Activated B cell treated with CpG ODN at 0.5 μM for 24 hours (primary cell): ENCODE measurements around the gene TNNC1. TPM values are rescaled to one million over a fixed set of nuclear protein-coding genes. Genes with fewer than 3 reads are reported as not detected.
A peak's percentile ranks its signal among the peaks of the same experiment; 100 is the strongest.

Experiments
- ATAC-seq: fragments of 200-7000 bp; cut with Tn5 transposase; one replicate; pipeline ENCODE4 v1.10.0; 2021; ENCODE audit warnings: low read depth, mild to moderate bottlenecking, moderate library complexity
- CTCF ChIA-PET: fragments of 350-600 bp; sonication (Branson Sonifier 250); formaldehyde crosslinking; loops from one replicate; lab custom pipeline; 2021; ENCODE audit warnings: antibody characterized with exemption; lab: Charles Lee
- POLR2A ChIA-PET: fragments of 350-600 bp; sonication (Branson Sonifier 250); formaldehyde crosslinking; loops from one replicate; lab custom pipeline; 2021; ENCODE audit warnings: antibody characterized with exemption; lab: Charles Lee
- DNase-seq: peaks from one replicate; pipeline ENCODE4 v3.0.0; 2022
- H3K27ac Mint-ChIP-seq: one replicate; pipeline ENCODE4 v1.8.0; 2020; ENCODE audit warnings: mixed read lengths
- H3K27me3 Mint-ChIP-seq: one replicate; pipeline ENCODE4 v1.8.0; 2021; ENCODE audit warnings: mixed read lengths
- H3K36me3 Mint-ChIP-seq: one replicate; pipeline ENCODE4 v1.8.0; 2021; ENCODE audit warnings: low read depth, mixed read lengths
- H3K4me1 Mint-ChIP-seq: one replicate; pipeline ENCODE4 v1.8.0; 2021; ENCODE audit warnings: mixed read lengths
- H3K4me3 Mint-ChIP-seq: one replicate; pipeline ENCODE4 v1.8.0; 2020; ENCODE audit warnings: mild to moderate bottlenecking, mixed read lengths
- H3K9me3 Mint-ChIP-seq: one replicate; pipeline ENCODE4 v1.8.0; 2020; ENCODE audit warnings: mixed read lengths
- intact Hi-C: fragments of 100-400 bp; cut with micrococcal nuclease; formaldehyde crosslinking; loops from one replicate; pipeline ENCODE4 v1.15.1; 2024
- total RNA-seq: library from RNA; stranded (reverse); gene quantifications from 2 replicates; pipeline ENCODE4 v1.2.3, GENCODE V29; 2022
- TF ChIP-seq, protein P1 (sequence below): fragments of 200-600 bp; IDR thresholded peaks from one replicate; pipeline ENCODE4 v1.8.0; 2022; ENCODE audit warnings: antibody characterized with exemption, mild to moderate bottlenecking

TNNC1 gene
- total RNA-seq, 1 donor from 2014 or later = not detected

DNA sequence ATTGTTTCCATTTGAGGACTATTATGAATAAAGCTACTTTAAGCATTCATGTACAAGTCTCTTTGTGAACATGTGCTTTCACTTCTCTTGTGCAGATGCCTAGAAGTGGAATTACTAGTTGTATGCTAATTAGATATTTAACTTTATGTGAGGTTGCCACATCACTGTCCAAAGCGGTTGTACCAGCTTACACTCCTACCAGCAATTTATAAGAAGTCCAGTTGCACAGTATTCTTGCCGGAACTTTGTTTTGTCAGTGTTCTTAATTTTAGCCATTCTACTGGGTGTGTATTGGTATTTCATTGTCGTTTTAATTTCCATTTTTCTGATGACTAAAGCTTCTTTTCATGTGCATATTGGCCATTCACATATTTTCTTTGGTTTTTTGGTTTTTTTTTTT, 38.0 kb downstream of the TNNC1 start:
- intact Hi-C loops = no loop called here
- Mint-ChIP-seq H3K36me3 (peaks cover 13% of the 10 kb centered on the region), H3K9me3 (no peaks in the 10 kb centered on the region), H3K27ac (no peak overlapping the region), H3K4me3 (no peak overlapping the region), H3K27me3 (no peaks in the 10 kb centered on the region), H3K4me1 (peaks cover 18% of the 10 kb centered on the region)
- ATAC-seq = no peak
- POLR2A ChIA-PET = no interaction called here
- no peak for DNase-seq
- TF ChIP-seq, protein P1, sequence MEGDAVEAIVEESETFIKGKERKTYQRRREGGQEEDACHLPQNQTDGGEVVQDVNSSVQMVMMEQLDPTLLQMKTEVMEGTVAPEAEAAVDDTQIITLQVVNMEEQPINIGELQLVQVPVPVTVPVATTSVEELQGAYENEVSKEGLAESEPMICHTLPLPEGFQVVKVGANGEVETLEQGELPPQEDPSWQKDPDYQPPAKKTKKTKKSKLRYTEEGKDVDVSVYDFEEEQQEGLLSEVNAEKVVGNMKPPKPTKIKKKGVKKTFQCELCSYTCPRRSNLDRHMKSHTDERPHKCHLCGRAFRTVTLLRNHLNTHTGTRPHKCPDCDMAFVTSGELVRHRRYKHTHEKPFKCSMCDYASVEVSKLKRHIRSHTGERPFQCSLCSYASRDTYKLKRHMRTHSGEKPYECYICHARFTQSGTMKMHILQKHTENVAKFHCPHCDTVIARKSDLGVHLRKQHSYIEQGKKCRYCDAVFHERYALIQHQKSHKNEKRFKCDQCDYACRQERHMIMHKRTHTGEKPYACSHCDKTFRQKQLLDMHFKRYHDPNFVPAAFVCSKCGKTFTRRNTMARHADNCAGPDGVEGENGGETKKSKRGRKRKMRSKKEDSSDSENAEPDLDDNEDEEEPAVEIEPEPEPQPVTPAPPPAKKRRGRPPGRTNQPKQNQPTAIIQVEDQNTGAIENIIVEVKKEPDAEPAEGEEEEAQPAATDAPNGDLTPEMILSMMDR = no peak
- CTCF ChIA-PET = no interaction called here

DNA sequence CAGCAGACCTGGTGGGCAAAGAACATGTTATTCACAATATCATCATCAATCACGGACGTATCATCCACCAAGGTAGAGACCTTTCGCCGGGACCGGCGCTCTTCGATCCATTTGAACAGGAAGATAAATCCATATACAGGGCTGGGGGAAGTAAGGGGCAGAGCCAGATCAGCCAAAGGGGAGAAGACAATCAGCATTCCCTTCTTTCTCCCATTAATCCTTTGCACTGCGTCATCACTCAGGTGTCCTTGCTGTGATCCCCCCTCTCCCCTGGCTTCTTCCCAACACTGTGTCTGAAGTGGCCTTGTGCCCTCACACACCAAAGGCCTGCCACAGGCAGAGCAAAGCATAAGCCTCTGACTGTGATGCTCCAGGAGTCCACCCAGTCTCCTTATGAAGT, 45.4 kb downstream of the TNNC1 start:
- peaks cover 51% of the 10 kb centered on the region for H3K36me3 Mint-ChIP-seq
- DNase-seq (no peak), ATAC-seq (no peak)
- H3K27me3 Mint-ChIP-seq = no peaks in the 10 kb centered on the region
- H3K4me3 Mint-ChIP-seq = peak overlapping the region; percentile 86
- CTCF ChIA-PET = no interaction called here
- peaks cover 35% of the 10 kb centered on the region for H3K4me1 Mint-ChIP-seq
- H3K27ac Mint-ChIP-seq = no peak overlapping the region
- intact Hi-C loops = no loop called here
- TF ChIP-seq, protein P1 = no peak
- no peaks in the 10 kb centered on the region for H3K9me3 Mint-ChIP-seq
- POLR2A ChIA-PET = interaction anchor here (0.6 kb wide), 1 partner anchor 75 kb away, joined by 3 read pairs; no protein-coding TSS in a partner anchor

DNA sequence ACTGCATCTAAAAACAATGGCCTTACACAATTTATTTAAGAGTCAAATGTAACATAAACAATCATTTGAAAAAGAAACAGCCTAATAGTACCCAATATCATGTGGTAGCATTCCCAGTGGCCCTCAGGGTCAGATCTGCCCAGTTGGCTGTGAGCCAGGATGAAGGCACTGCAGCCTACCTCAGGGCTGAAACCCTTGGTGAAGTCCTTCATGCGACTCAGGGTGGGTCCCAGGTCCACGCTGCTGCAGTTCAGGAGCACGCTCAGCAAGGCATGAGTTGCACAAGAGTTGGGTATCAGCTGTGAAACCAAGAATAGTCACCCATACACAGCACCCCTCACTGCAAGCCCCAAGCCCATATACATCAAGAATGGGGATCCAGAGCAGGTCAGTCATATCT, 46.1 kb downstream of the TNNC1 start:
- no peak overlapping the region for H3K27ac Mint-ChIP-seq
- intact Hi-C loops = no loop called here
- H3K27me3 Mint-ChIP-seq = no peaks in the 10 kb centered on the region
- ChIA-PET CTCF (no interaction called here), POLR2A (interaction anchor here (0.6 kb wide), 2 partner anchors 48 to 74 kb away, joined by 3 to 5 read pairs; partner anchors contain the start of gene NISCH)
- peaks cover 57% of the 10 kb centered on the region for H3K36me3 Mint-ChIP-seq
- TF ChIP-seq, protein P1 = no peak
- DNase-seq (no peak), ATAC-seq (no peak)
- no peak overlapping the region for H3K4me3 Mint-ChIP-seq
- no peaks in the 10 kb centered on the region for H3K9me3 Mint-ChIP-seq
- H3K4me1 Mint-ChIP-seq = peaks cover 35% of the 10 kb centered on the region

DNA sequence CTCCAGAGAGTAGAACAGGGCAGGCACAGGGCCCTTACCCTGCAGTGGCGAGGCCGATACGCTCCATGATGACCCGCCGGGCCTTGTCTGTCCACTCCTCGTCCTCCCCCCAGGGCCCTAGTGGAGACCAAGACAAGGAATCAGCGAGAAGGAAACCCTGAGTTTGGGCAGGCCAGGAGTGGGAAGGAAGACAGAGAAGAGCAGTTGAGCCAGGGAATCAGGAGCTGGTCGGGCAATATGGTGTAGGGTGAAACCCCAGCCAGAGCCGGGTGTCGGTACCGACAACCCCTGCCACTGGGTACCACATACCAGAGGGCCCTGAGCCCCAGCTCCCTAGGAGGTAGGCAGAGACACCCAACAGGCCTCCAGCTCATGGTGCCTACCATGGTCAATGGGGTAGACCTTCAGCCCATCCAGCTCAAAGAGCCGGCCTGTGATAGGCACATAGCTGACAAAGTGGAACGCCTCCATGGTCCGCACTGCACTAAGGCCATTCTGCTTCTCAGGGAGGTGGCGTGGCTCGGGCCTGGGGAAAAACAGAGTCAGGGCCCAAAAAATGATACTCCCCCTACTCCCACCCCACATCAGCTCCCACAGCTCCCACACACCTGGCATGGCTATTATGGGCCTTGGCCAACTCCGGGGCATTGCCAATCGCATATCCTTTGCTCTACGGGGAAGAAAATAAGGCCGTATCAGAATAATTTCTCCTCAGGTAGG, 46.9 kb downstream of the TNNC1 start:
- ChIA-PET POLR2A (no interaction called here), CTCF (no interaction called here)
- intact Hi-C loops = no loop called here
- DNase-seq = no peak
- Mint-ChIP-seq H3K9me3 (no peaks in the 10 kb centered on the region), H3K4me1 (peaks cover 28% of the 10 kb centered on the region), H3K27ac (no peak overlapping the region), H3K27me3 (no peaks in the 10 kb centered on the region), H3K4me3 (no peak overlapping the region), H3K36me3 (peaks cover 66% of the 10 kb centered on the region)
- TF ChIP-seq, protein P1 = no peak
- ATAC-seq = no peak

DNA sequence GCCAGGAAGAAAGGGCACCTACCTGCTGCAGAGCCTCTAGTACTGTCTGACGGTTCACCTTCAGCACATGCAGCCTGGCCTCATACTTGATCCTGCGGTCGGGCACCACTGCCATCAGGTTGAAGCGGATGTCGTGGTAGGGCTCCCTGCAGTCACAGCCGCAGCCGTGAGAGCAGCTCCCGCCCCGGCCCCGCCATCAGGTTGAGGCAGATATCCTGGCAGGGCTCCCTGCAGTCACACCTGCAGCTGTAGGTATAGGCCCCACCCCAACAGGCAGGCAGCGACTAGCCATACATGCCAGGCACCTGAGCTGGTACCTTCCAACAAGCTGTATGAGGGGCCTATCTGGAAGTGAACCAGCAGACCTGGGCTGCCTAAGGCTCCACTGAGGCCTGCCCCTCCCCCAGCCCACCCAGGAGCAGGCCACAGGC, 47.6 kb downstream of the TNNC1 start:
- CTCF ChIA-PET = no interaction called here
- Mint-ChIP-seq H3K4me3 (no peak overlapping the region), H3K27me3 (no peaks in the 10 kb centered on the region), H3K9me3 (no peaks in the 10 kb centered on the region), H3K4me1 (peaks cover 21% of the 10 kb centered on the region), H3K36me3 (peaks cover 73% of the 10 kb centered on the region), H3K27ac (no peak overlapping the region)
- intact Hi-C loops = no loop called here
- ATAC-seq = no peak
- POLR2A ChIA-PET = interaction anchor here (1.0 kb wide), 1 partner anchor 48 kb away, joined by 8 read pairs; the partner anchor contains the start of gene TNNC1
- TF ChIP-seq, protein P1 = no peak
- no peak for DNase-seq
